ENCODE measurements around the gene TBX1.

Gene TBX1

DNA sequence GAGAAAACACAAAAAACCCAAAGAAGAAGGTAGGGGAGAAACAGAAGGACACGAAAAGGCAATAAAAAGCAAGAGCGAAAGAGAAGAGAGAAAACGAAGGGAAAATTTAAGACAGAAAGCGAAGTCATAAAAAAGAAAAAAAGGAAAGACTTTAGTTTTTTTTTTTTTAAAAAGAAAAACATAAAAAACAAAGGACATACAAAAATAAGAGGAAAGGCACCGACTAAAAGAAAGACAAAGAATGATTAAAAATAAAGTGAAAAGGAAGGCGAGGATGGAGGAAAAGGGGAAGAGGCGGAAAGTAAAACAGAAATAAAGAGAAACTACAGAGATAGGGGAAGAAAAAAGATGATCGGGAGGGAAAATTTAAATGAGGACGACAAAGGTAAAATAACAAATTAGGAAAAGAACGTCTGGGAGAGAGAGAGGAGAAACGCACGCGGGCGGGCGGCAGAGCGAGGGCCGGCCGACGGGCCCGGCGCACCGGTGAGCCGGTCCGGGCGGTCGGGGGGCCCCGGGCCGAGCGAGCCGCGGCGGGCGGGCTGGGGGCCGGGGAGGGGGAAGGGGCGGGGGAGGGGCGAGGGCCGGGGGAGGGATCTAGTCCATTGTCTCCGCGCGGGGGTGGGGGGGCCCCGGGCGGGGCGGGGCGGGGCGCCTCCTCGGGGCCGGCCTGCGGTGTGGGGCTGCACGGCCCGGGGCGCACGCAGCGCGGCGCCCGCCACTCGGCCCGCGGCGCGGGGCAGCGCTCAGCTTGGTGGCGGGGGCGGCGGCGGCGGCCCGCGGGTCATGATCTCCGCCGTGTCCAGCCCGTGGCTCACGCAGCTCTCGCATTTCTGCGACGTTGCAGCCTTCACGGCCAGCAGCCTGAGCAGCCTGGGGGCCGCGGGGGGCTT lies at the start of gene TBX1:
TSS of gene TBX1 (plus strand) at position 721 of the 893 bp plus-strand sequence. CDS start at position 787, 66 bp downstream.
- no peak for DNase-seq (ENCODE audit: low read depth in 2 of 2)

GRCh38 chr22:19713245-19713644 lies 47.3 kb upstream of the TBX1 start:
- no peak for DNase-seq (ENCODE audit: low read depth in 2 of 2)

DNA sequence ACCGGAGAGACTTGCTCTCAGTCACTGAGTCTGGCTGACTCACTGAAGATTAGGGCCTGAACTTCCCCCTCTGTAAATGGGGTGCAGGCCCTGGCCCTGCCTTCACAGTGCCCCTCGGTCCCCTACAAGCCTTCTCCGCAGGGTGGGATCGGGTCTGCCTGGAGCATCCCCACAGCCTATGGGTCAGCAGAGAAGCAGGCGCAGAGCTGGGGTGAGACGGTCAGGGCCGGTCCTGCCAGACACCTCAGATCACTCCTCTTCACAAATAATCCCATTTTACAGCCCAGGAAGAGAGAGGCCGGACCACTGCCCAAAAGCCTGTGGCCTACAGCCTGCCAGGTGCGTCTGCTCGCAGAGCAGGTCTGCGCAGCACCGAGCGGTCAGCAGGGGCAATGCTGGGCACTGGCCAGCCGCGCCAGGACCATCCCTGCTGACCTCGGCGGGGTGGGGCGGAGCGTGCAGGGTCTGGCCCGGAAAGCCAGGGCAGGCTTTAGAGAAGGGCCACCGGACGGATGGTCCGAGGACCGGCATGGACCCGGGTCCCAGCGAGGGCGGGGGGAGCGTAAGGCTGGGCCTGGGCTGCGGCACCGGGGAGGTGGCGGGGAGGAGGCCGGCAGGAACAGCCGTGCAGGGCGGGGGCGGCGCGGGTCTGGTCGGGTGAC lies 46.8 kb upstream of the TBX1 start:
- DNase-seq (ENCODE audit: low read depth in 2 of 2): no peak

GRCh38 chr22:19714312-19715187 lies 46.0 kb upstream of the TBX1 start, which contains the start of gene SEPTIN5:
Gene SEPTIN5 (plus strand): TSS chr22:19714503. CDS start chr22:19714589, 86 bp downstream.
- no peak for DNase-seq (ENCODE audit: low read depth in 2 of 2)

DNA sequence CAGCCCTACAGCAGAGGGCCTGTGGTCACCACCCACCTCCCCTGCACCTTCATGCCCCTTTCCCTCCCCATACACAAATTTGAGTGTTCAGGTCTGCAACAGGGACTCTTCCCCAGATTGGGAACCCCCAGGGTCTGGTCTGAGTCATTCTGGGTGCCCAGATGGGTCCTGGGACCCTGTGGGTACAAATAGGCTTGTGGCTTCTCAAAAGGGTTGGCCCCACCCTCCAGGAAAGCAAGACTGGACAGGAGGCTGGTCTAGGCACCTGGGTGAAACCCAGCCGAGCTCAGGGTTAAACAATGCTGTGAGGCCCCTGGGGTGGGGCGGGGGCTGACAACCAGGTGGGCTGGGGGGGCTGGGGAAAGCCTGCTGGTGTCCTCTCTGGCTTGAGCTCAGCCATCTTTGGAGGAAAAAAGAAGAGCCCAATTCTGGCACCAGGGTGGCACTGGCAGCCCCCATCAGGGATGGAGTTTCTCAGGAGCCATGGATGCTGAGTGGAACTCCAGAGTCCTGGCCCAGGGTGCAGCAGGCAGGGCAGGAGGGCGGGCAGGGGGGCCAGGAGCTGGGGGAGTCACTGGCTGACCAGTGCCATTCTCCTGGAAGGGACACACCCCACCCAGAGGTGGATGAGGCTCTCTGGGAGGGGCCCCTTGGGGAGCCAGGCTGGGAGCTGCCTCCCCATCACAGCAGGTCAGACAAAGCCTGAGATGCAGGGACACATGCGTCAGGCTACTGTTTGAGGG lies 45.2 kb upstream of the TBX1 start:
- no peak for DNase-seq (ENCODE audit: low read depth in 2 of 2)

DNA sequence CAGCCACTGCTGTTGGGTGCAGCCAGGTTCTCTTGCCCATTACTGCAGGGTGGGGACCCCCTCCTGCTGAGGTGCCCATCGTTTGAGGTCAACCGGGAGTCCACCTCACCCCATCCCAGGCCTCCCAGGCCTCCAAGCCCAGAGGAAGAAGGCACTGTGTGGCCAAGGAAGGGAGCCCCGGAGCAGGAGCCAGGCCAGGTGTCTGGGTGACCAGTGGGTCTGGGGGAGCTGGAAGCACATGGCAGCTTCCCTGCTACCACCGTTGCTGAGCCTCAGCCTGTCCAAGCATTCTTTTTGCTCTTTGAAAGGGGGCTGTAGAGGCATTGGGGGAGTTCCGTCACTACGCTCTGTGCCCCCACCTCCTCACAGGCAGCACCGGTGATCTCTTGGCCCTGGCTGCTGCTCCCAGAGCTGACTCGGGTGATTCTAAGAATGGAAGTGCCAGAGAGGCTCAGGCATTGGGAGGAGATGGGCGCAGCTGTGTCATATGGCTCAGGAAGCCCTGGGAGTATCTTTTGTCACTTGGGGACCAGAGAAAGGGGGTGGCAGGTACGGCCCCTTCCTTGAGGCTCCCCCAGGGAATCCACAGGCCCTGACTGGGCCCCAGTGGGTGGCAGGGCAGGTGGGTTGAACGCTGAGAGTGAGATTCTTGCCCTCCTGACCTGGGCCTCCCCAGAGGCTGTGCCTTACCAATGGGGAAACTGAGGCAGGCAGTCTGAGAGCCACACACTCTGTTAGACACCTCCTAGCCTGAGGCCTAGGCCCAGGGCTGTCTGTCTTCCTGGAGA lies 44.3 kb upstream of the TBX1 start:
- DNase-seq (ENCODE audit: low read depth in 2 of 2): no peak

DNA sequence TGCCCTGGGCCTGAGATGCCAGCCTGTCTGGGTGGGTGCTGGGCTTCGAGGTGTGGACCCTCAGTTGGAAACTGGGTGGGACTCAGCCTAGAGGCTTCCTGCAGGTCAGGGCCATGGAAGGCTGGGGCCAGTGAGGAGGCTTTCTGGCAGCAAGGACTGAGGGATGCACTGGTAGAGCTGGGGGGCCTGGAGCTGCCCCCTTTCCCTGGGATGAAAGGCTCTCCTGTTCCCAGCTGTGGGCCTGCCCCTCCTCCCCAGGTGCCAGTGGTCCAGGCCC lies 43.8 kb upstream of the TBX1 start:
- no peak for DNase-seq (ENCODE audit: low read depth in 2 of 2)

DNA sequence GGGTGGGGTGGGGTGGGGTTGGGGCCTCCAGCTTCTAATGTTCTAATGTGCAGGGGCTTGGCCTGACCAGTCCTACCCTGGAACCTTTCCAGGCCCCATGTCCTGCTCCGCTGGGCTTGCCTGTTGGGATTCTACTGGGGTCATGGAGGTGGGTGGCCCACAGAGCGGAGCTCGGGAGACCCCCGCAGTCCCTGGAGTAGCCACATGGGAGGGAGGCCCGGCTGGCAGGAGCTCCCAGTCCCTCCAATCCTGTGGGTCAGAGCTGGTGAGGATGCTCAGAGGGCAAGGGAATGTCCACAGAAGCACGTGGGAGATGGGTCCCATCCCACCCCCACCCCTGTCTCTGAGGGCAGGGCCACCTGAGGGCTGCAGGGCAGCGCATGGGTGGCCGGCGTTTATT lies 43.4 kb upstream of the TBX1 start:
- DNase-seq (ENCODE audit: low read depth in 2 of 2): no peak

DNA sequence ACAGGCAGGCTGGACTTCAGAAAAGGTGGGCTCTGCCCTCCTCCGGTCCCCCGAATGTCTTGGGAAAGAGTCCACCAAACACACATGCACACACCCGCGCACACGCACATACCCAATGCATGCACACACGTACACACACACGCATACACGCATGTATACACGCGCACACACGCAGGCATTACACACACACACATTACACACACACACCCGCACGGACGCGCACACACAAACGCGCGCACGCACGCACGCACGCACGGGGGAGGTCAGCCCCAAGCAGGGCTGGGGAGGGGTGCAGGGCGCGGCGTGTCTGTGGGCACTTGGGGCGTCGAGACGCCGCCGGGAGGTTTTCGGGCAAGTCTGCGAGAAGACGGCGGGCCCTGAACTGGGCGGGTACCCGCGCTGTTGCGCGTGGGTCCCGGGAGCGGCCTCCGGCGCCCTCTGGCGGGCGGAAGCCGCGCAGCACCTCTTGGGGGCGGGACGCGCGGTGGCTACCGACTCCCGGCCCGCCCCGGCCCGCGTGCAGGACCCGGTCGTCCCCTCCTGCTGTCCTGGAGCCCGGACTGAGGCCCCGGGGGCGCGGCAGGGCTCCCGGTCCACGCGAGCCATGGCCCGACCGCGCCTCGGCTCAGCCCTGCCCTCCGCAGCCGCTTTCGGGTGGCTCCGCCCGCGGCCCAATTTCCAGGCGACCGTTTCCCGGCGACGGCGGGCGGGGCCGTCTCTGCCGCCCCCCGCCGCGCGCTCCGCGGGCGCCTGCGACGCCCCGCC lies 42.7 kb upstream of the TBX1 start:
- peak; percentile 34 to 70 for DNase-seq (ENCODE audit: low read depth in 2 of 2)

GRCh38 chr22:19718456-19719049 lies 42.0 kb upstream of the TBX1 start:
- DNase-seq (ENCODE audit: low read depth in 2 of 2): no peak

DNA sequence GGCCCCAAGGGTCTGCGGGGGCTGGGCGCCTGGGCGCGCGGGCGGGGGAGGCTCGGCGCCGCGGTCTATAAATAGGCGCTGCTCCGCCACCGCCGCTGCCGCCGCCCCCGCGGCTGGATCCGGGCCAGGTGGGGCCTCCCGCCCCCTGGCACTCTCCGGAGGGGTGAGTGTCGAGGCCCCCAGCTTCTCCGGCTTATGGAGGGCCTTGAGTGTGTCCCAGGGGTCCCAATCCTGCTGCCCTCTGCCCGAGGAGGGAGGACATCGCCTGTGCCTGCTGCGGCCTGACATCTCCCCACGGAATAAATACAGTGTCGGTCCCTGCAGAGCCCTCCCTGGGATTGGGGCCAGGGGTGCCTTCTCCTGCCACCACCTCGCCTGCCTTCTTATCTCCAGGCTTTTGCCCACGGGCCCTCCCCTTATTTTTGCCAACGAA lies 41.5 kb upstream of the TBX1 start:
- DNase-seq (ENCODE audit: low read depth in 2 of 2): peak; percentile 26 to 65

DNA sequence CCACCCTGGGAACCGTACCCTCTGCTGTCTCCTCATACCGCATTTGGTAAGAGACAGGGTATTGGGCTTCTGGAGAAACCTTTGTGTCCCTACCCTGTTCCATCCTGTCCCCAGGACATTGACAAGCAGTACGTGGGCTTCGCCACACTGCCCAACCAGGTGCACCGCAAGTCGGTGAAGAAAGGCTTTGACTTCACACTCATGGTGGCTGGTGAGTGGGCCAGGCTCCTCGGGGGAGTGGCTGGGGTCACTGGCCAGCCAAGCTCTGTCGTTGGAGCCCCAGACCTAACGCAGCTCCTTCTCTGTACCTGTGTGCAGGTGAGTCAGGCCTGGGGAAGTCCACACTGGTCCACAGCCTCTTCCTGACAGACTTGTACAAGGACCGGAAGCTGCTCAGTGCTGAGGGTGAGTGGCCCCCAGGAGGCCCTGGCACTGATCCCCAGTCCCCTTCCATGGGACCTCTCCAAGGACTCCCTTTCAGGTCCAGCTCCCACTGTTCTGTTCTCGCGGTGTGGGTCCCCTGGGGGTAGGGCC lies 41.0 kb upstream of the TBX1 start:
- DNase-seq (ENCODE audit: low read depth in 2 of 2): no peak

DNA sequence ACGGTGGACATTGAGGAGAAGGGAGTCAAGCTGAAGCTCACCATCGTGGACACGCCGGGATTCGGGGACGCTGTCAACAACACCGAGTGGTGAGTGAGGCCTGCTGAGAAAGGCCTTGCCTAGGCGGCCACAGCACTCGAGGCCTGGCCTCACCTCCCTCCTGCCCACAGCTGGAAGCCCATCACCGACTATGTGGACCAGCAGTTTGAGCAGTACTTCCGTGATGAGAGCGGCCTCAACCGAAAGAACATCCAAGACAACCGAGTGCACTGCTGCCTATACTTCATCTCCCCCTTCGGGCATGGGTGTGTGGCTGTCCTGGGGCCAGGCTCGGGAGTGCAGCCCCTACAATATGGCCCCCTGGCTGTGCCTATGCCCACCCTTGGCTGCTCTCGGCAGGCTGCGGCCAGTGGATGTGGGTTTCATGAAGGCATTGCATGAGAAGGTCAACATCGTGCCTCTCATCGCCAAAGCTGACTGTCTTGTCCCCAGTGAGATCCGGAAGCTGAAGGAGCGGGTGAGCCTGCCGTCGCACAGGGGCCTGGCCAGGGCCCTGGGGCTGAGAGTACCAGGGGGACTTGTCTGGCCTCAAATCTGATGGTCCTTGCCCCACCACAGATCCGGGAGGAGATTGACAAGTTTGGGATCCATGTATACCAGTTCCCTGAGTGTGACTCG lies 40.3 kb upstream of the TBX1 start:
- no peak for DNase-seq (ENCODE audit: low read depth in 2 of 2)

GRCh38 chr22:19720999-19721329 lies 39.6 kb upstream of the TBX1 start:
- DNase-seq (ENCODE audit: low read depth in 2 of 2): no peak

DNA sequence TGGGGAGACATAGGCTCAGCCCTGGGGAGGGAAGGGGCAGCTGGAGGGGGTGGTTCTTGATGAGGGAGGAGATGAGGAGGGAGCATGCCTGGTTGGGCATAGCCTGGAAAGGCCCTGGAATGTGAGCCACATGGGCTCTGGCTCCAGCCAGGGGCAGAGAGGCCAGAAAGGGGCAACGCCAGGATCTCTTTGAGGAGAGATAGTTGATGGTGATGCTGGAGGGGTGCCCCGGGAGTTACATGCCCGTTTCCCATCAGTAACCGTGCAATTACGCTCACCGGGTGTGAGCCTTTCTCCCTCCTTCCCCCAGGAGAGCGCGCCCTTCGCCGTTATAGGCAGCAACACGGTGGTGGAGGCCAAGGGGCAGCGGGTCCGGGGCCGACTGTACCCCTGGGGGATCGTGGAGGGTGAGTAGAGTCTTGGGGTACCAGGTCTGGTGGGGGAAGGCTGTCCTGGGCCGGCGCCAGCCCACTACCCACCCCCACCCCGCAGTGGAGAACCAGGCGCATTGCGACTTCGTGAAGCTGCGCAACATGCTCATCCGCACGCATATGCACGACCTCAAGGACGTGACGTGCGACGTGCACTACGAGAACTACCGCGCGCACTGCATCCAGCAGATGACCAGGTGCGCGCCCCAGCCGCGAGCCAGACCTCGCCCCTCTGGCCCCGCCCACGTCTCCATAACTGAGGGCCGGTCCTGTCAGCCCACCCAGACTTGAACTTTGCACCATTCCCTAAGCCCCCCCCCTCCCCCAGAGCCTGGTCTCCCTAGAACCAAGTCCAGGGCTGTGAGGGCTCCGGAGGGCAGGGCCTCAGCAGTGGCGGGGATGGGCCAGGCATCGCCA lies 39.0 kb upstream of the TBX1 start:
- DNase-seq (ENCODE audit: low read depth in 2 of 2): no peak

- no peak for DNase-seq (ENCODE audit: low read depth in 2 of 2)
These were observed 38.2 kb upstream of the TBX1 start for GRCh38 chr22:19722178-19722981.

DNA sequence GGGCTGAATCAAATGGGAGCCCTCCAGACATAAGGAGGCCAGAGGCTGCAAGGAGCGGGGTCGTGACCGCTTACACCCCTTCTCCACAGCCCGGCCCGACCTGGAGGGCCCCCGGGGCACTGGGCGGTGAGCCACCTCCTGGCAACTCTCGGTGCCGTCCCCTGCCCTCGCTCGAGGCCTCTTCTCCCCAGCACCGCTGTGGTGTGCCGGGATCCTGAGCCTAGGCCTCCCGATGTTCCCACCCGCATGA lies 37.7 kb upstream of the TBX1 start:
- DNase-seq (ENCODE audit: low read depth in 2 of 2): no peak

Measured in stimulated activated CD8-positive, alpha-beta memory T cell treated with anti-CD3 and anti-CD28 coated beads, Interleukin-7, amount 100 ng/mL, for 4 hours (primary cell).